GM10266 (cell line): ENCODE data around the gene ACAD9.
"Not testable (repeated sequence)": the region's sequence is repeated elsewhere in the genome, so short reads cannot be mapped to it uniquely, and the experiment has no call there.

ENCODE experiments used
- DNase-seq: peaks from one replicate; pipeline ENCODE4 v3.0.0; 2012; ENCODE audit errors: extremely low spot score
- TF ChIP-seq, protein P1 (sequence below): IDR thresholded peaks from 2 replicates; pipeline ENCODE4 v1.5.1; 2012; ENCODE audit warnings: mild to moderate bottlenecking, low read depth; ENCODE audit not compliant: control insufficient read depth, insufficient read depth; ENCODE audit errors: missing control alignments

ACAD9 gene

DNA sequence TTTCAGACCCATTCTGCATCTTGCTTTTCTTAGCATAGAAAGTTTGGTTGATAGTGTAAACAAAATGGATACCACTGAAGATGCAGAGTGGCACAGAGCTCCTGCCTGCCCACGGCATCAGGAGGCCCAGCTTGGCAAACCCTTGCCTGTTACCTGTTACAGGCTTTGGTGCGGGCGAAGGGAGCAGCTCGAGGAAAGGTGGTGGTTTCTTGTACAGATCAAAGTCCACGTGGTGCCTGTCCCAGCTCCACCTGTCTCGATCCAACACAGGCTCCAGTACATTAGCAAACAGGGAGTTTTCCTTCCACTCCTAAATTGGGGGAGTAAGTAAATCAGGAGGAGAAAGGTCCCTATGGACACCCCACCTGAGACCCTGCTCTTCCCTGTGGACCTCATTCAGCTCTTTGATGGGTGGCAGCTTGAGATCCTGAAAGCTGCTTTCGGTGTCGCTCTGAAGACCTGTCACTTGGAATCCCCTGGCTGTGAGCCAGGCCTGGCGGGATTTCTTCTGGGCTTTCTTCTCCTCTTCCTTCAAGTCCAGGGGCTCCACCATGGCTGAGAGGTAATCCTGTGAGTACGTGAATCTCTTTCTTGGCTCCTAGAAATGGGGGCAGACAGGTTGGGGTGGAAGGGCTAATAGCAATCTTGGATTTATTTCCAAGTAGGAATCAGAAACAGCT, 35.7 kb downstream of the ACAD9 start:
- DNase-seq, result no peak
- TF ChIP-seq, protein P1, sequence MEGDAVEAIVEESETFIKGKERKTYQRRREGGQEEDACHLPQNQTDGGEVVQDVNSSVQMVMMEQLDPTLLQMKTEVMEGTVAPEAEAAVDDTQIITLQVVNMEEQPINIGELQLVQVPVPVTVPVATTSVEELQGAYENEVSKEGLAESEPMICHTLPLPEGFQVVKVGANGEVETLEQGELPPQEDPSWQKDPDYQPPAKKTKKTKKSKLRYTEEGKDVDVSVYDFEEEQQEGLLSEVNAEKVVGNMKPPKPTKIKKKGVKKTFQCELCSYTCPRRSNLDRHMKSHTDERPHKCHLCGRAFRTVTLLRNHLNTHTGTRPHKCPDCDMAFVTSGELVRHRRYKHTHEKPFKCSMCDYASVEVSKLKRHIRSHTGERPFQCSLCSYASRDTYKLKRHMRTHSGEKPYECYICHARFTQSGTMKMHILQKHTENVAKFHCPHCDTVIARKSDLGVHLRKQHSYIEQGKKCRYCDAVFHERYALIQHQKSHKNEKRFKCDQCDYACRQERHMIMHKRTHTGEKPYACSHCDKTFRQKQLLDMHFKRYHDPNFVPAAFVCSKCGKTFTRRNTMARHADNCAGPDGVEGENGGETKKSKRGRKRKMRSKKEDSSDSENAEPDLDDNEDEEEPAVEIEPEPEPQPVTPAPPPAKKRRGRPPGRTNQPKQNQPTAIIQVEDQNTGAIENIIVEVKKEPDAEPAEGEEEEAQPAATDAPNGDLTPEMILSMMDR, result no peak

DNA sequence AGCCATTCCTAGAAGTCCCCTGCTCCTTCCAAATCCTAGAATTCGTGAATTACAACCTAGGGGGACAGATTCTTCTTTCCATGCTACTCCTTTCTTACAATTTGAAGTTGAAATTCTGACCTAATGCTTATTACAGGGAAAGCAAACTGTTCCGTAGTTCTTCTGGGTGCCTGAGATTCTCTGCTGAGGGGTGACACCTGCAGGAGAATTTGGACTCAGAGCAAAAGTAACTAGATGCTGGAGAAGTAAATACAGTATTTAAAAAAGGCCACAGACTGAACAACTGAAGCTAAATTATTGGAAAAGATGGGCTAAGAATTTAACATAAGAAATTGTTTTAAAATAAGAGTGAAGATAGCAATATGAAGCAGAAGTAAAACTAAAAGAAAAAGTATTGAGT, 37.9 kb downstream of the ACAD9 start:
- TF ChIP-seq, protein P1, result peak; percentile 7
- DNase-seq, result no peak

DNA sequence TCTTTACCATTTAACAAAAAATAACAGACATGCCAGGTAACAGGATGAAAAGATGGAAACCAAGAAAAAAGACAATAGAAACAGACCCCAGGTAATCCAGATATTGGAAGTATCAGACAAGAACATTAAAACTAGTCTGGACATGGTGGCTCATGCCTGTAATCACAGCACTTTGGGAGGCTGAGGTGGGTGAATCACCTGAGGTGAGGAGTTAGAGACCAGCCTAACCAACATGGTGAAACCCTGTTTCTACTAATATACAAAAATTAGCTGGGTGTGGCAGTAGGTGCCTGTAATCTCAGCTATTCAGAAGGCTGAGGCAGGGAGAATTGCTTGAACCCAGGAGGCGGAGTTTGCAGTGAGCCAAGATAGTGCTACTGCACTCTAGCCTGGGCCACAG, 40.6 kb downstream of the ACAD9 start:
- TF ChIP-seq, protein P1, result no peak
- no peak for DNase-seq

DNA sequence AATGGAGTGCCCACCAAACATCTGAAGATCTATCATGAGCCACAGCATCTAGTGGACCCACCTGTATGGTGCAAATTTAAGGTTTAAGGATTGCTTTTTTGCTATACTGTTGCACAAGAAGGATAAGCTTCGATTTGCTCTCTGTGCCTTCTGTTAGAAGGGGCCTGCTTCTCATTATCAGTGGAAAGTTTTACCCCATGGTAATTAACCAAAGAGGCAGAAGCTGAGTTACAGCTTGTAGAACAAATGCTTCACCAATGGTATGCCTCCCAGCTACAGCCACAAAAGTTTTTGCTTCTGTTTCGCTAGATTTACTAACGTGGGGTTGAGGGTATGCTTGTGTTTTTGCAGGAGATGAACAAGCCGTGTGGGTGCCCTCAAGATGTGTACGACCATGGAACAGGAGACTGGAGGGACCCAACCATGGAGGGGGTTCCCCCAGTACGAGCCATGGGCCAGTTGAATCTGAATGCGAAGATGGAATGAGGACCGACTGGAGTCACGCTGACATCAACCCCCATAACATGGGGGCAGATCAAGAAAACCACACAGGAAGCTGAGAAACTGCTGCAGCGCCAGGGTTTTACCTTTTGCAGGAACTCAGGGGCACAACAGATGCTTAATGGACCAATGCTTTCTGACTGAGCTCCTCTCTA, 43.5 kb downstream of the ACAD9 start:
- DNase-seq, result no peak
- TF ChIP-seq, protein P1, result no peak

DNA sequence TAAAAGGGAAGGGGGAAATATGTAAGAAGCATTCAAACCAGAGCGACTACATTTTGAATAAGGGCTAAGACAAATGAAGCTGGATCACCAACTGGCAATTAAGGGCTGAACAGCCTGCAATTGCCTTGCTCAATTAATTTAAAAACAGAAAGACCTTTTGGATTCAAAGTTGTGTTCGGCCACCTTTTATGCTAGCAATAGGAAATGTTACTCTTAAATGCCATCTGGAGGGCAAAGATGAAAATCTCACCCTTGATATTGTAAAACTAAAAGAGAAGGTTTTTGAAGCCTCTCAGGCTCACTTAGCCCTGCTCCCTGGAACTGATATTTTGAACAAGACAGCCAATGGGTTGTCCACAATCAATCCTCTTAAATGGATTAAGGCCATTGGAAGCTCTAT, 44.2 kb downstream of the ACAD9 start:
- TF ChIP-seq, protein P1, result no peak

DNA sequence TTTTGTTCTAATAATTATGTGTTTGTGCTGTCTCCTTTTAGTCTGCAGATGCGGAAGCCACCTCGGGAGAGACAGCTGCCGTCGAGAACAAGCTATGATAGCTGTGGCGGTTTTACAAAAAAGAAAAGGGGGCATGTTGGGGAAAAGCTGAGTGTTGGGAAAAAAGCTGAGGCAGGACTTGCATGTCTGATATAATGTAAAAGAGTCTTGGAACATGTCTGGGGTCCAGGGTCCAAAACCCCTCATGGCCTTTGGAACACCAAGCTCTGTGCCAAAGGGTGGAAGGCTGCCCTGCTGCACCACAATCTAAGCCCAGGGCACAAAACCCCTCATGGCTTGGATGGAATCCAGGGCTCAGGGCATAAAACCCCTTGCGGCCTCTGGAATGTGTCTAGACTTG, 44.6 kb downstream of the ACAD9 start:
- DNase-seq, result not testable (repeated sequence)

More for the DNA sequence above, 44.2 kb downstream of the ACAD9 start:
- no peak for DNase-seq

DNA sequence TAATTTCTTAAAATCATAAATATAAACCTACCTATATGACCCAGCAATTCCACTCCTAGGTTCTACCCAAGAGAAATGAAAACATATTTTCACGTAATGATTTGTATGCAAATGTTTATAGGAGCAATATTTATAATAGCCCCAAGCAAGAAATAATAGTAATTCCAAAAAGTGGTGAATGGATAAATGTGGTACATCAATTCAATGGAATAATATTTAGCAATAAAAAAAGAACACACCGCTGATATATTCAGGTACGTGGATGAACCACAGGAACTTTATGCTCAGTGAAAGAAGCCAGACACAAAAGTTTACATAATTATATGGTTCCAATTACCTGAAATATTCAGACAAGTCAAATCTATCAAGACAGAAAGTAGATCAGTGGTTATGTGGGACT, 49.9 kb downstream of the ACAD9 start:
- no peak for DNase-seq
- TF ChIP-seq, protein P1, result no peak
